ENCODE measurements around the gene KLRK1.
"Not testable (repeated sequence)": the region's sequence is repeated elsewhere in the genome, so short reads cannot be mapped to it uniquely, and the experiment has no call there.

KLRK1 gene

DNA sequence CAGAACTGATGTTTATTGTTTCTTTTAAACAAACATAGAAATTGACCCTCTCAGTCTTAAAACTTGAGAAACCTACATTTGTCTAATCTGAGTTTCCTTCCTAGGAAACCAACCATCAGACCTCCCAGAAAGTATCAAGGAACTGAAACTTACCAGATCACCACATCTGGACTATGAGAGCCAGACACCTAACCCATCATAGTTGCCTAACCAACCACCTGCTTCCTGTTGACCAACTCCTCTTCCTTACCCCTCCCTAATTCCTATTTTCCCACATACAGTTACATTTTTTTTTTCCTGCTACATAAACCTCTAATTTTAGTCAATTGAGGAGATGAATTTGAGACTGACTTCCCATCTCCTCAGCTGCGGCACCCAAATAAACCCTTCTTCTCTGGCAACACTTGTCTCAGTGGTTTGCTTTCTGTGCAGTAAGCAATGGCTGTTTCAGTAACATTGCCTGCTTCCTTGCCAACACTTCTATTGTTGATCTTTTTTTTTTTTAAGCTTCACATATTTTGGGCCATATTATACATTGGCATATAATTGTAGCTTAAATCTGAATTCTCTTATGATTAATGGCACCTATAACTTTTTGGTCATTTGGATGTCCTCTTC, 47.8 kb downstream of the KLRK1 start:
- ChIA-PET CTCF (interaction anchor here (0.6 to 0.7 kb wide), 2 partner anchors 163 to 231 kb away, joined by 3 read pairs; no protein-coding TSS in a partner anchor), POLR2A (interaction anchor here (0.7 kb wide), 1 partner anchor 209 kb away, joined by 8 read pairs; no protein-coding TSS in a partner anchor)
- no peak overlapping the region for H3K27ac ChIP-seq (ENCODE audit: extremely low read depth, low read depth, low read length)
- H3K9me3 ChIP-seq (ENCODE audit: control insufficient read depth, insufficient read depth, low read depth, low read length): no peaks in the 10 kb centered on the region
- no peaks in the 10 kb centered on the region for H3K4me1 ChIP-seq (ENCODE audit: control insufficient read depth, insufficient read depth, low read length)
- no peaks in the 10 kb centered on the region for H3K36me3 ChIP-seq (ENCODE audit: control insufficient read depth in 2 of 2, insufficient read depth in 1 of 2, low read length in 2 of 2)
- no peak for TF ChIP-seq ZNF214 (tag by site-specific recombination; IDR thresholded peaks at IDR 0.05; ENCODE audit: borderline replicate concordance)
- TF ChIP-seq ZNF660 (tag by site-specific recombination; IDR thresholded peaks at IDR 0.05): no peak
- TF ChIP-seq ZNF335 (tag by site-specific recombination; conservative IDR thresholded peaks at IDR 0.05): no peak
- TF ChIP-seq ZNF473 (tag by site-specific recombination; IDR thresholded peaks at IDR 0.05): no peak
- TF ChIP-seq ZNF521 (tag by site-specific recombination; IDR thresholded peaks at IDR 0.05): no peak
- TF ChIP-seq, protein P1, sequence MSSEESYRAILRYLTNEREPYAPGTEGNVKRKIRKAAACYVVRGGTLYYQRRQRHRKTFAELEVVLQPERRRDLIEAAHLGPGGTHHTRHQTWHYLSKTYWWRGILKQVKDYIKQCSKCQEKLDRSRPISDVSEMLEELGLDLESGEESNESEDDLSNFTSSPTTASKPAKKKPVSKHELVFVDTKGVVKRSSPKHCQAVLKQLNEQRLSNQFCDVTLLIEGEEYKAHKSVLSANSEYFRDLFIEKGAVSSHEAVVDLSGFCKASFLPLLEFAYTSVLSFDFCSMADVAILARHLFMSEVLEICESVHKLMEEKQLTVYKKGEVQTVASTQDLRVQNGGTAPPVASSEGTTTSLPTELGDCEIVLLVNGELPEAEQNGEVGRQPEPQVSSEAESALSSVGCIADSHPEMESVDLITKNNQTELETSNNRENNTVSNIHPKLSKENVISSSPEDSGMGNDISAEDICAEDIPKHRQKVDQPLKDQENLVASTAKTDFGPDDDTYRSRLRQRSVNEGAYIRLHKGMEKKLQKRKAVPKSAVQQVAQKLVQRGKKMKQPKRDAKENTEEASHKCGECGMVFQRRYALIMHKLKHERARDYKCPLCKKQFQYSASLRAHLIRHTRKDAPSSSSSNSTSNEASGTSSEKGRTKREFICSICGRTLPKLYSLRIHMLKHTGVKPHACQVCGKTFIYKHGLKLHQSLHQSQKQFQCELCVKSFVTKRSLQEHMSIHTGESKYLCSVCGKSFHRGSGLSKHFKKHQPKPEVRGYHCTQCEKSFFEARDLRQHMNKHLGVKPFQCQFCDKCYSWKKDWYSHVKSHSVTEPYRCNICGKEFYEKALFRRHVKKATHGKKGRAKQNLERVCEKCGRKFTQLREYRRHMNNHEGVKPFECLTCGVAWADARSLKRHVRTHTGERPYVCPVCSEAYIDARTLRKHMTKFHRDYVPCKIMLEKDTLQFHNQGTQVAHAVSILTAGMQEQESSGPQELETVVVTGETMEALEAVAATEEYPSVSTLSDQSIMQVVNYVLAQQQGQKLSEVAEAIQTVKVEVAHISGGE (tag by site-specific recombination; conservative IDR thresholded peaks at IDR 0.05; ENCODE audit: low read depth): no peak
- TF ChIP-seq, protein P2, sequence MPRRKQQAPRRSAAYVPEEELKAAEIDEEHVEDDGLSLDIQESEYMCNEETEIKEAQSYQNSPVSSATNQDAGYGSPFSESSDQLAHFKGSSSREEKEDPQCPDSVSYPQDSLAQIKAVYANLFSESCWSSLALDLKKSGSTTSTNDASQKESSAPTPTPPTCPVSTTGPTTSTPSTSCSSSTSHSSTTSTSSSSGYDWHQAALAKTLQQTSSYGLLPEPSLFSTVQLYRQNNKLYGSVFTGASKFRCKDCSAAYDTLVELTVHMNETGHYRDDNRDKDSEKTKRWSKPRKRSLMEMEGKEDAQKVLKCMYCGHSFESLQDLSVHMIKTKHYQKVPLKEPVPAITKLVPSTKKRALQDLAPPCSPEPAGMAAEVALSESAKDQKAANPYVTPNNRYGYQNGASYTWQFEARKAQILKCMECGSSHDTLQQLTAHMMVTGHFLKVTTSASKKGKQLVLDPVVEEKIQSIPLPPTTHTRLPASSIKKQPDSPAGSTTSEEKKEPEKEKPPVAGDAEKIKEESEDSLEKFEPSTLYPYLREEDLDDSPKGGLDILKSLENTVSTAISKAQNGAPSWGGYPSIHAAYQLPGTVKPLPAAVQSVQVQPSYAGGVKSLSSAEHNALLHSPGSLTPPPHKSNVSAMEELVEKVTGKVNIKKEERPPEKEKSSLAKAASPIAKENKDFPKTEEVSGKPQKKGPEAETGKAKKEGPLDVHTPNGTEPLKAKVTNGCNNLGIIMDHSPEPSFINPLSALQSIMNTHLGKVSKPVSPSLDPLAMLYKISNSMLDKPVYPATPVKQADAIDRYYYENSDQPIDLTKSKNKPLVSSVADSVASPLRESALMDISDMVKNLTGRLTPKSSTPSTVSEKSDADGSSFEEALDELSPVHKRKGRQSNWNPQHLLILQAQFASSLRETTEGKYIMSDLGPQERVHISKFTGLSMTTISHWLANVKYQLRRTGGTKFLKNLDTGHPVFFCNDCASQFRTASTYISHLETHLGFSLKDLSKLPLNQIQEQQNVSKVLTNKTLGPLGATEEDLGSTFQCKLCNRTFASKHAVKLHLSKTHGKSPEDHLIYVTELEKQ (tag by site-specific recombination; IDR thresholded peaks at IDR 0.05; ENCODE audit: borderline replicate concordance): no peak
- TF ChIP-seq ZNF544 (tag by site-specific recombination; IDR thresholded peaks at IDR 0.05): no peak
- TF ChIP-seq, protein P3, sequence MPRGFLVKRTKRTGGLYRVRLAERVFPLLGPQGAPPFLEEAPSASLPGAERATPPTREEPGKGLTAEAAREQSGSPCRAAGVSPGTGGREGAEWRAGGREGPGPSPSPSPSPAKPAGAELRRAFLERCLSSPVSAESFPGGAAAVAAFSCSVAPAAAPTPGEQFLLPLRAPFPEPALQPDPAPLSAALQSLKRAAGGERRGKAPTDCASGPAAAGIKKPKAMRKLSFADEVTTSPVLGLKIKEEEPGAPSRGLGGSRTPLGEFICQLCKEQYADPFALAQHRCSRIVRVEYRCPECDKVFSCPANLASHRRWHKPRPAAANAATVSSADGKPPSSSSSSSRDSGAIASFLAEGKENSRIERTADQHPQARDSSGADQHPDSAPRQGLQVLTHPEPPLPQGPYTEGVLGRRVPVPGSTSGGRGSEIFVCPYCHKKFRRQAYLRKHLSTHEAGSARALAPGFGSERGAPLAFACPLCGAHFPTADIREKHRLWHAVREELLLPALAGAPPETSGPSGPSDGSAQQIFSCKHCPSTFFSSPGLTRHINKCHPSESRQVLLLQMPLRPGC (tag by site-specific recombination; IDR thresholded peaks at IDR 0.05): no peak
- TF ChIP-seq ZNF302 (tag by site-specific recombination; IDR thresholded peaks at IDR 0.05; ENCODE audit: low read depth): no peak
- TF ChIP-seq, protein P4, sequence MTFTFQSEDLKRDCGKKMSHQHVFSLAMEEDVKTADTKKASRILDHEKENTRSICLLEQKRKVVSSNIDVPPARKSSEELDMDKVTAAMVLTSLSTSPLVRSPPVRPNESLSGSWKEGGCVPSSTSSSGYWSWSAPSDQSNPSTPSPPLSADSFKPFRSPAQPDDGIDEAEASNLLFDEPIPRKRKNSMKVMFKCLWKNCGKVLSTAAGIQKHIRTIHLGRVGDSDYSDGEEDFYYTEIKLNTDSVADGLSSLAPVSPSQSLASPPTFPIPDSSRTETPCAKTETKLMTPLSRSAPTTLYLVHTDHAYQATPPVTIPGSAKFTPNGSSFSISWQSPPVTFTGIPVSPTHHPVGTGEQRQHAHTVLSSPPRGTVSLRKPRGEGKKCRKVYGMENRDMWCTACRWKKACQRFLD (tag by site-specific recombination; IDR thresholded peaks at IDR 0.05): no peak
- no peak for TF ChIP-seq ZSCAN23 (tag by site-specific recombination; IDR thresholded peaks at IDR 0.05)
- no peak overlapping the region for H3K4me3 ChIP-seq (ENCODE audit: low read depth, low read length)

DNA sequence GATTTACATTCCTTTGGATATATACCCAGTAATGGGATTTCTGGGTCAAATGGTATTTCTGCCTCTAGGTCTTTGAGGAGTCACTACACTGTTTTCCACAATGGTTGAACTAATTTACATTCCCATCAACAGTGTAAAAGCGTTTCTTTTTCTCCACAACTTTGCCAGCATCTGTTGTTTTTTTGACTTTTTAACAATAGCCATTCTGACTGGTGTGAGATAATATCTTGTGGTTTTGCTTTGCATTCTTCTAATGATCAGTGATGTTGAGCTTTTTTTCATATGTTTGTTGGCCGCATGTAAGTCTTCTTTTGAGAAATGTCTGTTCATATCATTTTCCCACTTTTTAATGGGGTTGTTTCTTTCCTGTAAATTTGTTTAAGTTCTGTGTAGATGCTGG, 48.9 kb downstream of the KLRK1 start:
- H3K36me3 ChIP-seq (ENCODE audit: control insufficient read depth in 2 of 2, insufficient read depth in 1 of 2, low read length in 2 of 2); H3K9me3 ChIP-seq (ENCODE audit: control insufficient read depth, insufficient read depth, low read depth, low read length); H3K27ac ChIP-seq (ENCODE audit: extremely low read depth, low read depth, low read length); H3K4me1 ChIP-seq (ENCODE audit: control insufficient read depth, insufficient read depth, low read length); POLR2A ChIA-PET; H3K4me3 ChIP-seq (ENCODE audit: low read depth, low read length): not testable (repeated sequence)
- CTCF ChIA-PET: interaction anchor here (1.0 to 2.1 kb wide), 2 partner anchors 9 to 22 kb away, joined by 4 to 10 read pairs; no protein-coding TSS in a partner anchor

Data from HEK293 (cell line).